ENCODE measurements around the gene NUDC.
"Not testable (repeated sequence)": the region's sequence is repeated elsewhere in the genome, so short reads cannot be mapped to it uniquely, and the experiment has no call there.

Gene NUDC

DNA sequence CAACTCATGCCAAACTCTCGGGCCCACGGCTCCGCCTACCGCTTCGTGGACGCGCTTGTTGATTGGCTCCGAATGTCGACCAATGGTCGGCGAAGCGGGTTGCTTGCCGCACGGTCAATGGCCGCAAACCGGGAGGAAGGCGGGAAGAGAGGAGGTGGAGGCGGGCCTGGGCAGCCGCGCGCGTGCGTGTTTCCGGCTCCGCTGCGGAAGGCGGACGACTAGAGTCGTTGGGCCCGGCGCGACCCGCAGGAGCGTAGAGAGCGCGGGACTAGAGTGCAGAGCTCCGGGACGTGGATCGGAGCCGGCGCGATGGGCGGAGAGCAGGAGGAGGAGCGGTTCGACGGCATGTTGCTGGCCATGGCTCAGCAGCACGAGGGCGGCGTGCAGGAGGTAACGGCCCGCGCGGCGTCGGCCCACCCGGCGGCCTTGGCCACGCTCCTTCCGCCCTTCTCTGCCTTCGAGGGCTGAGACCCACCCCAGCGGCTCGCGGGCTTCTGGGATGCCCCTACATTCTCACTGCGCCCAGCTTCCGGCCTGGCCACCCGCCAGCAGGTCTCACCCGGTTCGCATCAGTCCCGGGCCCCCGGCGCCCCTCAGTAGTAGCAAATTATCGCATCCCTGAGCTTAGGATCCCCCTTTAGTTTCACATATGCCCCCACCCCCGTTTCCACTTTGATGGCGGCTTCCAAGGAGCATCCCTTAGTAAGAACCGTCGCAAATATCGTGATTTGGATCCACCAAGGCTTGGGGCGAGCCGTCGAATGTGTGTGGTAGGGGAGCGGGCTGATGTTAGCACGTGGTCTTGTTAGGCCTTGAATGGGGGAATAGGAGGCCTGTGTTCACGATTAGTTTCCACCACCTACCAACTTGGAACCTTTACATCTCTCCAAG lies at the start of gene NUDC:
Gene NUDC, plus strand, starts transcription at position 204 of the 891 bp plus-strand sequence. Its CDS starts 106 bp downstream, at position 310.
- peak; percentile 95 for DNase-seq

DNA sequence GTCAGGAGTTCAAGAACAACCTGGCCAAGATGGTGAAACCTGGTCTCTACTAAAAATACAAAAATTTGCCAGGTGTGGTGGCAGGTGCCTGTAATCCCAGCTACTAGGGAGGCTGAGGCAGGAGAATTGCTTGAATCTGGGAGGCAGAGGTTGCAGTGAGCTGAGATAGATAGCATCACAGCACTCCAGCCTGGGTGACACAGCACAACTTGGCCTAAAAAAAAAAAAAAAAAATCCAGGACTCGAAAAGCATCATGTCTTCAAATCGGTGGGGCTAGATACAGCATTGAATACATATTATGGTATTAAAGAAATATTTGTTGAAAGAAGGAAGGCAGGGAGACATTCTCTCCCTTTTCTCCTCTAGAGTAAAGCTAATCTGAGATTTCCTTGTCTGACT lies 48.4 kb upstream of the NUDC start:
- DNase-seq, result not testable (repeated sequence)

DNA sequence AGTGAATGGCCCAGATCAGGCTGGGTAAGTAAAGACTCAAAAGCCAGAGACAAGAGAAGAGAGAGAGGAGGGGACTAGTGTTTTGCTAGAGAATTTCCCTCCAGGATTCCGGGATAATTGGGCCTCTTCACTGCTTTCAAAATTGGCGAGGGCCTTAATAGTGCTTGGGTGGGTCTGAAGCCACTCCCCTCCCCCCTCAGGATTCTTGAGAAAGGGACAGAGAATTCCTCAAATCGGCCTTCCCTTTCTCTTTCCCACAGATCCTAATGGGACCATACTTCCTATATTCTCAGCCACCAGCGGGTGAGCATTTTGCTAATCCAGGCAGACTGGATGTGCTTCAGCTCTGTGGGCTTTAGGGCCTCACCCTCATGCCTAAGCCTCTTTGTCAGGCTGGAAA lies 46.6 kb upstream of the NUDC start:
- no peak for DNase-seq

DNA sequence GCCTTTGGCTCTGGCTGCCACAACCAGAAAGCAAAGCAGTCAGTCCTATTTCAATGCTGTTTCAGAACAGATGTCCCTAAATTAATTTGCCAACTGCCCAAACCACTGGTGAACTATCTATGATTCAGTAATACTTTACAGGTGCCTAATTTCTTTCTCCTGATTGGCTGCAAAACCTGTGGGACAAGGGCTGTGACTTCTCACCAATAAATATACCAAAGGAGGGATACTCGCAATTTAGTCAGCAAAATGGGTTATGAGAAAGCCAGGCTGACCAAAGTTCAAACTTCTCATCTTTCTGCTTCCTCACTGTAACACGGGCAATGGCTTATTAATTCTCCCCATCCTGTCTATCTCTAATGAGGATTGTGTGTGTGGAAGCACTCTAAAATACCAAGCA lies 44.2 kb upstream of the NUDC start:
- DNase-seq, result no peak

DNA sequence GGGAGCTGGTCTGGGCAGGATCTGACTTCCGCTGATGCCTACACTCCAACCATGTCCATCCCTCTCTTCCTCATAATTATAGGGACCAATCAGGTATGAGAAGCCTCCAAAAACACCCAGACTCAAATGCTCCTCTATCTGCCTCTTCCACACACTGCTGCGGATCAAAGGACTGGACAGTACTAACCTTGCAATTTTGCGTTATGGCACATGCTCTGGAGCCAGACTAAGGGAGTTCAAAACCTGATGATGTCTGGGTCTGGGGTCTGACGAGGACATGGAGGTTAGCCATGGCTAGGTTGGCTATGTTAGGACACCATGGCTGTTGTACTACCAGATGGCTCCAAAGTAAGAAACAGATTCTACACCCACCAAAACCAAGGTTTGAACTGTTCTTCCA lies 41.8 kb upstream of the NUDC start:
- DNase-seq, result no peak

DNA sequence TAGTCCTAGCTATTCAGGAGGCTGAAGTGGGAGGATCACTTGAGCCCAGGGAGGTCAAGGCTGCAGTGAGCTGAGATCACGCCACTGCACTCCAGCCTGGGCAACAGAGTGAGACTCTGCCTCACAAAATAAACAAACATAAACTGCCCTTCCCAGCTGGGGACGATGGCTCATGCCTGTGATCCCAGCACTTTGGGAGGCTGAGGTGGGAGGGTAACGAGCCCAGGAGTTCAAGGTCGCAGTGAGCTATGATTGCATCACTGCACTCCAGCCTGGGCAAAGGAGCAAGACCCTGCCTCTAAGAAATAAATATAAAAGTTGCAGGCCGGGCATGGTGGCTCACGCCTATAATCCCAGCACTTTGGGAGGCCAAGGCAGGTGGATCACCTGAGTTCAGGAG lies 39.9 kb upstream of the NUDC start:
- not testable (repeated sequence) for DNase-seq

DNA sequence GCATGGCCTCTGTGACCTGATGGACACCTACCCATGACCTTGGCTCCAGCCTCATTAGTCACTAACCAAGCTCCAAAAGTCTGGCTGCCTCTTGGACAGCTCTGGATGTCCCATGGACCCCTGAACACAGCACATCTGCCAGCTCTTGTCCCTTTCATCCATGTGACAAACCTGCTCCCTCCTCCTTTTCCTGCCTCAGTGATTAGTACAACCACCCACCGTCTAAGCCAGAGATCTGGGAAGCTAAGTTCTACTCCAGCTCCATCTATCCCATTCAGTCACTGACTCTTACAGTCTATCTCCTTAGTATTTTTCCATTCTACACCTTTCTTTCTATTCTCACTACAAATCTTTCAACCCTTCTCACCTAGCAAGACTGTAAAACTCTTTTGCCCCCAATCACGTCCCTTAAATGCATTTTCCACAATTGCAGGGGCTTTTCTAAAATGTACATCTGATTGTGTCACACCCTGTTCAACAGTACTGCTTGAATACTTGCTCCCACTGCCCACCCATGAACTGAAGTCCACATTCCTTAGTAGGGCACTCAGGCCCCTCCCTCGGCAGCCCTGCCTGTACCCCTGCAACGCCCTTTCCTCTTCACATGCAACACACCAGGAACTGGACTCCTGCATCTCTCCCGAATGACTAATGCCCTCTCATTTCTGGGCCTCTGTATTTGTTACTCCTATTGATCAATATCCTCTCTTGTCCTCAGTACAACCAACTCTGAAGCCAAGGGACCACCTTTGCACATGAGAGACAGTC lies 38.7 kb upstream of the NUDC start:
- DNase-seq, result no peak

DNA sequence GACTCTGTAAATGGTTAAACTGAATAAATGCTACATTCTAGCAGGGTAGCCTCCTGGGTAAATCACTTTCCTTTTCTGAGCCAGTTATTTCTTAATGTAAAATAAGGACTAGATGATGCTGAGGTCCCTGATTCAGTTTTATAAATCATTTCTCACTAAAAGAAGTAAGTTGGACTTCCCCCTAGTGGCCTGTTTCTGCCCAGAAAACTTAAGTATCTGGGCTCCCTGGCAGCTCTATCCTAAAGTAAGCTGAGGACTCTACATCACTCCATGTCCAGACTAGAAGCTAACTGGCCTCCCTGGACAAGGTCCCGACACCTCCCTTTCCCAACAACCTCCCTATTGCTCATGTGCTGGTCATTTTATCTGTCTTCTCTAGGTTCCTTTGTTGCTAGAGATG lies 34.4 kb upstream of the NUDC start:
- peak; percentile 18 for DNase-seq

DNA sequence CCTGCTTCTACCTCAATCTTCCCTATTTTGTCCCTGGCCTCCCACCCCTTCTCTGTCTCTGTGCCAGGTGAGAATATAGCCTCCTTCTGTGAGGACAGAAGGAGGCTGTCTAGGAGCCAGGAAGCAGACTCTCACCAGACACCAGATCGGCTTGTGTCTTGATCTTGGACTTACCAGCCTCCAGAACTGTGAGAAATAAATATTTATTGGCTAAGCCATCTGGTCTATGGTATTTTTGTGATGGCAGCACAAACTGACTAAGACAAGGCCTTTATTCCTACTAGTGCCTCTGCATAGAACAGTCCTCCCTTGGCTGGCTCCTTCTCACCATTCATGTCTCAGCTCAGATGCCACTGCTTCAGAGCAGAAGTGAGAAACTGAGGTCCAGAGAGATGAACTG lies 33.3 kb upstream of the NUDC start:
- no peak for DNase-seq

DNA sequence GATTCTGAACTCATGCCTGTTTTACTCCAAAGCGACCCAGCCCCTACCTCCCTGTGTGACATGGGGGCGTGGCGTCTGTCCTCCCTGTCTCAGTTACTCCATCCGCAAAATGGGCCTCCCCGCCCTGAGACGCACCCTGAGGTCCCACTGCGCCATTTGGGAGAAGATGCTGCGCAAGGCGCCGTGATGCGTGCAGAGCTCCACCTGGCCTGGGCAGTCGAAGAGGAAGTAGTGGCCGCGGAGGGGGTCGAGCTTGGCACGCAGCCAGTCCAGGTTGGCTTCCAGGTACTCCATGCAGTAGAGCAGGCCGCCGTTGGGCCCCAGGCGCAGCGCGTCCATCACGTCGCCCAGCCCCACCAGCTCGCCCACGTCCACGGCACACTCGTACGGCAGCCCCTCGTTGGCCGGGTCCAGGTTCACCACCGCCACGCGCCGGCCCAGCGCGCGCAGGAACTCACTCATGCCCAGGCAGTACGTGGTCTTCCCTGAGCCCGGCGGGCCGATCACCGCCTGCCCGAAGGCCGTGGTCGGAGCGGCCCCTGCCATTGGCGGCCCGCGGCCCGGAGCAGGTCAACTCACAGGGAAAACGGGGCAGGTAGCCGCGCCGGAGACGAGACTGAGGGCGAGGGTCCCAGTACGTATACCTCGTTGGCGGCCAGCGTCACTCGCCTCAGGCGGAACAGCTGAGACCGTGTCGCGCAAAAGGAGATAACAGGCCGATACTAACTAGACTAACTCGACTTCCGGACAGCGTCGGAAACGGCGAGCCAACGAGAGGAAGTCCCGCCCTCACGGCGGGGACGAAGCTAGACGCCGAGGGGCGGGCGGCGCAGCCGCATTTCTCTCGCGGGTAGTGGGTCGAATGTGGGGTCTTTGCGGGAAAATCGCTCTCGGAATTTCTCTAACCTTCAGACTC lies 31.7 kb upstream of the NUDC start, which contains the start of gene GPN2:
Gene GPN2, minus strand, starts transcription at position 733 of the 916 bp plus-strand sequence. Its CDS starts 187 bp downstream, at position 546.
- peak; percentile 85 for DNase-seq

DNA sequence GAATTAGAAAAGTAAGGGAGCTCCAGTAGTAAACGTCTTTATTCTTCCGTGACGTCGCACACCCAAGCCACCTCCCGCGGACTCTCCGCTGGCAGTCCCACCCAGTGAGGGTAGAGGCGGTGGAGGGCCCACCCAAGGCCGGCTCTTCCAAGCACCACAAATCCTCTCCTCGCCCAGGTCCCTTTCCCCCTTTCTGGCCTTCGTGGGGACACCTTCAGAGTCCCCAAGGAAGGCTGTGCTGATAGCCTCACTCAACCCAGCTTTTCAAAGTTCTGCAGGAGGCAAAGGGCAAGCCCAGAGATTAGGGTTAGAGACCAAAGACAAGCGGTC lies 31.1 kb upstream of the NUDC start:
- DNase-seq, result no peak

DNA sequence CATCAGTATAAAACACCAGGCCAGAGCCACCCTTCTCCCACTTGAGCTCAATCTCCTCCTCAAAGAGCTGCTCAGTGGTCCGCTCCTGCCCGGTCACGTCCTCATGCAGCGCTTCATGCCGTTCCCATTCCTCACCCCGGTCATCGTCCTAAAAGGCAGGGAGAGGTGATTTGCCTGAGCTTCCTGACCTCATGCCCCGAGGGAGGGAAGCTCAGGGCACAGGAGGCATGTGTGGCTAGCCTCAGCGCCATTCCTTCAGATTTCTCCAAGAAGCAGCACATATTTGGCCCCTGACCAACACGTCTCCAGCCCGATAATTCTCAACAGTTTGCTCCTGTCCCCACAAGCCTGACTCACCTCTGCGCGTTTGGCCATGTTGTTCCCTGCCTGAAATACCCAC lies 27.3 kb upstream of the NUDC start:
- DNase-seq, result no peak

DNA sequence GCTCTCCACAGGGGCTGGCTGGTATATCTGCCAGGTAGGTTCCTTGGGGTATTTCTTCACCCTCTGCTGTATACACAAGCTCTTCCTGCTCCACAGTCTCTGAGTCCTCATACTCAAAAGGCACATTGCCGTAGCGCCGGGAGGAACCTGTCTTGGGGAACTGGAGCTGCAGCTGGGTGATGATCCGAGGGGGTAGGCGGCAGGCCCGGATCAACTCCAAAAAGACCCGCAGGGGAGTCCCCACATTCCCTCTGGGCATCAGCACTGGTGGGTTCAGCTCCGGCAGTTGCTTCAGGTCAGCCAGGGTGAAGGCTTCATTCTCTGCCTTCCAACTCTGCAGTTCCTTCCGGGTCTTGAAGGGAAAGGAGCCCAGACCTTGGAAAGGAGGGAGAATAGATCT lies 24.2 kb upstream of the NUDC start:
- DNase-seq, result no peak

DNA sequence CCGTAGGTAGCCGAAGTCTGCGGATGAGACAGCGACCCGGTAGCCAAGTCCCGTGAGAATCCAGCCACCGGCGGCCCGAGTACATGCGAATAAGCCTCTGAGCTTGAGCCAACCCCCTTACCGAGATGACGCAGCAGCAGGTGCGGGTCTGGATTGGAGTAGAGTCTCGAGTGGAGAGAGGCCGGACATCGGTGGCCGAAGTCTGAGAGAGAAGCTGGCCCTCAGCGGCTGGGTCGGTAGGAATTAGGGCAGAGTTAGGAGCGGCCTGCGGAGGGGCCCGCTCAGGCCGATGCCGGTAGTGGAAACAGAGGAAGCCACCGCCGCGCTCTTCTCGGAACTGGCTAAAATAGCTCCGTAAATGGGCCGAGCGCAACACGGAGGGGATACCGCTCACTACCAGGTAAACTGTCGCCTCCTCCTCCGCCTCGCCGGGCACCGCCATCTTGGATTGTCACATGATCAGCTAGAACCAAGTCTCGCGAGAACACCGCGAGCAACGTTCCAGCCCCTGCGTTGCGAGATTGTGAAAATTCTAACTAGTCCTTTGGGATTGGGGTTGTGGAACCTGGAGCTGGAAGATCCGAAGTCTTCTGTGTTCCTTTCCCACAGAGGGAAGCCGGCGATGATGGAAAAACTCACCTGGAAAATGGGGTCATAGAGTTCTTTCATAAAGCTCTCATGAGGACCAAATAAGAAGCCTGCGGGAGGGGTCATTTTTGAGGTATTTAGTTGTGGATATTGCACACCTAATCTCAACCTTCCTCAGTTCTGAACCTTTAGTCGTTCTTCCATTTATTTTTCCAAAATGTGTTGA lies 21.3 kb upstream of the NUDC start, which contains the start of gene GPATCH3:
Gene GPATCH3, minus strand, starts transcription at position 467 of the 814 bp plus-strand sequence. Its CDS starts 25 bp downstream, at position 442.
- peak; percentile 93 for DNase-seq

DNA sequence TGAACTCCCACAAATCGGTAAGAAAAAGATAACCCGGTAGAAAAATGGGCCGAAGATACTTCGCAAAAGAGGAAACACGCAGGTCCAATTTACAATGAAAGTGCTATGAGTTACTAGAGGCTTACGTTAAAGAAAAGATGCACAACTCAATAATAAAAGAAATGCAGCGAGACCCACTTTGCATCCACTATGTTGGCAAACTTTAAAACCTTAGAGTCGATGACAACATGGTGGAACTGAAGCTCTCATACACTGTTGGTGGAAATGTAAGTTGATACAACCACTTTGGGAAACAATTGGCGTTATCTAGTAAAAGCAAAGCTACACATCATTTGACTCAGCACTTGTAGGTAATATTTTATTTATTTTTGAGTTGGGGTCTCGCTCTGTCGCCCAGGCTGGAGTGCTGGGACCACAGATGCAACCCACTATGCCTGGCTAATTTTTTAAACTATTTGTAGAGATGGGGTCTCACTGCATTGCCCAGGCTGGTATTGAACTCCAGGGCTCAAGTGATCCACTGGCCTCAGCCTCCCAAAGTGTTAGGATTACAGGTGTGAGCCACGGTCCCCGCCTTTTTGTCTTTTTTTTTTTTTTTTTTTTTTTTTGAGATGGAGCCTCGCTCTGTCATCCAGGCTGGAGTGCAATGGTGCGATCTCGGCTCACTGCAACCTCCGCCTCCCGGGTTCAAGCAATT lies 20.6 kb upstream of the NUDC start:
- DNase-seq, result no peak

DNA sequence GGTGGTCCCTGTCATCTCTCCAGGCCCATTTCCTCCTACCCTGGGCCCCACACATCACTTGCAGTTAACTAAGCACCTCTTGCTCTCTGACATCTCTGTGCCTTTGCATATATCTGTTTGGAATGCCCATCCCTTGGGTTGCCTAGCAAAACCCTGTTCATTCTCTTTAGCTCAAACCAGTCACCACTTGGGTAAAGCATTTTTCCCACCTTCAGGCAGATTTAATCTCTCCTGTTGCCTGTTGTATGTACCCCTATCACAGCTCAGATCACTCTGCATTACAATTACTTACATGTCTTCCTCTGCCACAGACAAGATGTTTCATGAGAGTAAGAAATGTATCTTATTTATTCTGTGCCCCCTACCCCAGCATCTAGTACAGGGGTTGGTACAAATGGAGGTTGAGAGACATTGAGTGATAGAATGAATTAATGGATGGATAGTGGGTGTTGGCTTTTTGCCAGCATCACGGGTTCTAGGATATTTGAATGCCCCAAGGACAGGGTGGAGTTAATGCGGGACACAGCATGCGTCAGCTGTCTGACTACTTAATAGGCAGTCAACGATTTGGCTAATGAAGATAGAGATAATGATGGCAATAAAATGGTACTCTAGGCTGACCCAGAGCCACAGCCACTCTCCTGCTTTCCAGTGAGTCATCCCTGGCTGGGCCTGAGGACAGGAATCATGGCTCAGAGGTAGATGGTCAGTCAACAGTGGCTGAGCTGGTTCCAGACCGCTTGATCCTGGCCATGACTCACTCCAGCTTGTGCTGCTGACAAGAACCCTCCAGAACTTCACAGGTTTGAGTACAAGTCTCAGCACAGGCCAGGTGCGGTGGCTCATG lies 14.2 kb upstream of the NUDC start:
- DNase-seq, result peak; percentile 66

DNA sequence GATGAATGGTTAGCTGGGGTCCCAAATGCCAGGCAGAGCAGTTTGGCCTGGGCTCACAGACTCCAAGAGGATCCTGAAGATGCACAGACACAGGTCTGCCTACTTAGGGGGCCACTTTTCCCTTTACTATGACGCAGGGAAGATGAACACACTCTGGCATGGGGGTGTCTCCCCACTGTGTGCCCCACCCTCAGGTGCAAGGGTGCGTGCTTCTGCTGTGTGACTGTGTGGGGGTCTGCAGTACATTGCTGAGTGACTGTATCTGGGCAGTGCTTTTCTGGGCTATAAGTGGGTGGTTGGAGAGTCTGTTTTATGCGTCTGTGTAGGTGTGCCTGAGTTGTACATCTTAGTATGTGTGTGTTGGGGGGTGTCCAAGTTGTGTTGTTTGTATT lies 11.6 kb upstream of the NUDC start:
- no peak for DNase-seq

DNA sequence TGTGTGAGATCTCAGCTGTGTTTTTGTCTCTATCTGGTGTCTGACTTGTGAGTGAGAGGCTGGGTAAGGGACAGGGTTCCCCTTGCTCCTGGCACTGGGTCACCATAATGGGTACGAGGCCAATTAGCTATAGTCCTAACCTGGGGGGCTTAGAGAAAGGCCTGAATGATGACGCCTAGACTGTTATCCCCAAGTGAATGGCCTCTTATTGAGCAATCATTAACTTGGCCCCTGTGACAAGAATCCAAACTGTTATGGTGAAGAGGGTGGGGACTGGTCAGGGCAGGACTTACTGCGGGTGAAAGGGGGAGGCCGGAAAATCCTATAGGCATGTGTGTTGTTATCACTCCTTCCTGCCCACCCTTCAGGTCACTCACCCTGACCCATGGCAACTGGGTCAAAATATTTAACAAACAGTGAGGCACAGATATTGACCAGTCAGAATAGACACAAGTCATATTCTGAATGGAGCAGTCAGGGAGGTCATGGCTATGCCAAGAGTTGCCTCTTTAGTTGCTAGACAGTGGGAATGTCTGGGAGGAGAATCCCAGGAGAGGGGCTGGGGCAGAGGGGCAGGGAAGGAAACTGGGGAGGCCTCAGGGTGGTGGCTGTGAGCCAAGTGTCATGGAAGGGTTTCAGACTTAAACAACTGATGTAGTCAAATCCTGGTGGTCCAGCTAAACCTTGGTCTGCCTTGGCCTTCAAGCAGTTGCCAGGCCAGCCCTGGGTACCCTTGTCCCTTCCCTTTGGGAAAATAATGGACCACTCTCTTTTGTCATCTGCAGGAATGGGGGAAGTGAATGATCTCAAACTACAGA lies 11.0 kb upstream of the NUDC start:
- DNase-seq, result no peak

DNA sequence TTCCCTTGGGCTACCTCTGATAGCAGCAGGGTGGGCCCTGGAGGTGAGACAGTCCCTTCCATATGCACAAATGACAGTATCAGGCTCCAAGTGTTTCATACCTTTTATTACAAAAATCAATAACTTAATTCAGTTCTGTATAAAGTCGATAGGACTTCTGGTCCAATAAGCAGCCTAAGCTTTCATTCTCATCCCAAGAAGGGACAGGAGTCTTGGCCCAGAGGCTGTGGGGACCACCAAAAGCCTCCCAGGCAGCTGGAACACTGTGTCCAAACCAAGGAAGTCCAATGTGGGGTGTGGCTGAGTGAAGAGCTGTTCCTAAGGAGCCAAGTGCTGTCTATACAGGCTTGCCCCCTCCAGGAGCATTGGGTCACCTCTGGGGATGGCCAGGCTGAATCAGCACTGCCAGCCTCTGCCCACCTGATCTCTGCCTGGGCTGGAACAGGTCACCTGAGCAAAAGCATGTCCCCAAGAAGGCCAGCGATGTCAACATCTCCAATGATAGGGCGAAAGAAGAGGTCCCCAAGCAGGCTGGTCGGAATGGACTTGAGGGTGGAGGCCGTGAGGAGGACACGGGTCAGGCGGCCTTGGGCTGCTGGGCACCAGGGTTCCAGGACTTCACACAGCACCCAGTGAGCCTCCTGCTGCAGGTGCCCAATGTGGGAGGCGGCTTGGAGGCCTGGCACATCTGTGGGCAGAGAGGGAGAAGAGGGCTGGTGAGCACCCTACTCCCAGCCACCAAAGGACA lies 10.0 kb upstream of the NUDC start:
- DNase-seq, result no peak
